Sigmoid colon (tissue), 4 donors: Measurements from ENCODE around the gene SPOCK1.

Source experiments
- POLR2A ChIP-seq, 2 donors: fragments of 450-650 bp; IDR thresholded peaks; one replicate each; pipeline ENCODE4 v1.6.1; 2016; ENCODE audit warnings: antibody characterized with exemption in 2 of 2, mild to moderate bottlenecking in 2 of 2, moderate library complexity in 2 of 2
- POLR2AphosphoS5 ChIP-seq, 4 donors: sonication (generic); formaldehyde crosslinking; IDR thresholded peaks; one replicate each; pipeline ENCODE4 v1.6.1; 2017; ENCODE audit warnings: antibody characterized with exemption in 4 of 4
- TF ChIP-seq, protein P1 (sequence below), 4 experiments: fragments of 450-650 bp in 3 of 4; fragments of 200-600 bp in 1 of 4; IDR thresholded peaks; one replicate each; pipeline ENCODE4 v1.5.1; 2016 to 2019; ENCODE audit warnings: antibody characterized with exemption in 4 of 4, mild to moderate bottlenecking in 3 of 4, moderate library complexity in 2 of 4

- TF ChIP-seq, protein P1, sequence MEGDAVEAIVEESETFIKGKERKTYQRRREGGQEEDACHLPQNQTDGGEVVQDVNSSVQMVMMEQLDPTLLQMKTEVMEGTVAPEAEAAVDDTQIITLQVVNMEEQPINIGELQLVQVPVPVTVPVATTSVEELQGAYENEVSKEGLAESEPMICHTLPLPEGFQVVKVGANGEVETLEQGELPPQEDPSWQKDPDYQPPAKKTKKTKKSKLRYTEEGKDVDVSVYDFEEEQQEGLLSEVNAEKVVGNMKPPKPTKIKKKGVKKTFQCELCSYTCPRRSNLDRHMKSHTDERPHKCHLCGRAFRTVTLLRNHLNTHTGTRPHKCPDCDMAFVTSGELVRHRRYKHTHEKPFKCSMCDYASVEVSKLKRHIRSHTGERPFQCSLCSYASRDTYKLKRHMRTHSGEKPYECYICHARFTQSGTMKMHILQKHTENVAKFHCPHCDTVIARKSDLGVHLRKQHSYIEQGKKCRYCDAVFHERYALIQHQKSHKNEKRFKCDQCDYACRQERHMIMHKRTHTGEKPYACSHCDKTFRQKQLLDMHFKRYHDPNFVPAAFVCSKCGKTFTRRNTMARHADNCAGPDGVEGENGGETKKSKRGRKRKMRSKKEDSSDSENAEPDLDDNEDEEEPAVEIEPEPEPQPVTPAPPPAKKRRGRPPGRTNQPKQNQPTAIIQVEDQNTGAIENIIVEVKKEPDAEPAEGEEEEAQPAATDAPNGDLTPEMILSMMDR (IDR thresholded peaks at IDR 0.05), result no peak
- TF ChIP-seq POLR2A (IDR thresholded peaks at IDR 0.05), result no peak
- no peak for TF ChIP-seq POLR2AphosphoS5 (IDR thresholded peaks at IDR 0.05)
Observed at GRCh38 chr5:137037848-137038247, 461.3 kb downstream of the SPOCK1 start.
